GM12878 (cell line): Measurements from ENCODE around the gene NTM. TPM values are rescaled to one million over a fixed set of nuclear protein-coding genes. Genes with fewer than 3 reads are reported as not detected.

Experiments used
- ATAC-seq: fragments of 200-7000 bp; cut with Tn5 transposase; 3 replicates; pipeline ENCODE4 v1.9.1; 2020; ENCODE audit warnings: mild to moderate bottlenecking, moderate library complexity
- BruUV-seq: library from RNA; stranded (reverse); fragments of 400-500 nt; replicated peaks from 2 replicates; lab custom pipeline; 2021; lab: Mats Ljungman, UMichigan
- CTCF ChIA-PET: fragments of 300-600 bp; sonication (Branson Sonifier 250); formaldehyde crosslinking; extraction: SDS; loops from one replicate; lab custom pipeline; 2021; ENCODE audit warnings: inconsistent platforms; lab: Yijun Ruan, JAX
- POLR2A ChIA-PET: fragments of 350-600 bp; formaldehyde crosslinking; extraction: SDS; loops from one replicate; lab custom pipeline; 2021; ENCODE audit warnings: inconsistent platforms; lab: Charles Lee
- RAD21 ChIA-PET: fragments of 300-600 bp; sonication (Branson Sonifier 250); formaldehyde crosslinking; loops from one replicate; lab custom pipeline; 2023; ENCODE audit warnings: antibody characterized with exemption; ENCODE audit not compliant: unreplicated experiment; lab: Charles Lee
- SMC1A ChIA-PET: fragments of 300-600 bp; sonication (Branson Sonifier 250); formaldehyde crosslinking; loops from one replicate; lab custom pipeline; 2023; ENCODE audit not compliant: unreplicated experiment, uncharacterized antibody; lab: Charles Lee
- DNase-seq: peaks from one replicate; pipeline ENCODE4 v3.0.0-alpha.2; 2011; ENCODE audit warnings: low read depth, low spot score
- FAIRE-seq: peaks from 3 replicates; lab custom pipeline; 2011; peaks lifted over from hg19 to GRCh38; lab: Jason Lieb, UNC
- H2AFZ ChIP-seq: 2 replicates; pipeline ENCODE4 v1.6.0; 2011; ENCODE audit warnings: low read depth, low read length, control low read depth; ENCODE audit not compliant: control insufficient read depth
- H3K27ac ChIP-seq: 2 replicates; pipeline ENCODE4 v1.5.1; 2011; ENCODE audit warnings: control low read depth; ENCODE audit not compliant: control insufficient read depth, insufficient read depth
- H3K27me3 ChIP-seq, 2 experiments: replicated peaks in 1 of 2; 2 replicates each; pipeline versions ENCODE4 v1.6.0 to v1.6.1; 2011; ENCODE audit warnings: low read length in 1 of 2; ENCODE audit not compliant: control insufficient read depth in 2 of 2, insufficient read depth in 2 of 2
- H3K36me3 ChIP-seq, 2 experiments: 2 replicates each; pipeline ENCODE4 v1.5.1; 2011; ENCODE audit warnings: low read length in 1 of 2; ENCODE audit not compliant: control insufficient read depth in 2 of 2, insufficient read depth in 2 of 2
- H3K4me1 ChIP-seq: 2 replicates; pipeline ENCODE4 v1.6.1; 2011; ENCODE audit warnings: mild to moderate bottlenecking, low read length, moderate library complexity, mixed read lengths; ENCODE audit not compliant: control insufficient read depth, insufficient read depth
- H3K4me2 ChIP-seq: 2 replicates; pipeline ENCODE4 v1.6.0; 2011; ENCODE audit warnings: control low read depth; ENCODE audit not compliant: control insufficient read depth, insufficient read depth
- H3K4me3 ChIP-seq: fragments of 200-600 bp; sonication (generic); 2 replicates; pipeline ENCODE4 v1.5.1; 2016
- H3K79me2 ChIP-seq: 2 replicates; pipeline ENCODE4 v1.6.0; 2011; ENCODE audit warnings: low read length; ENCODE audit not compliant: control insufficient read depth, insufficient read depth
- H3K9ac ChIP-seq: 2 replicates; pipeline ENCODE4 v1.8.0; 2011; ENCODE audit warnings: low read length, control low read depth, mixed read lengths; ENCODE audit not compliant: control insufficient read depth, insufficient read depth
- H3K9me3 ChIP-seq: replicated peaks from 3 replicates; pipeline ENCODE4 v1.5.1; 2011; ENCODE audit warnings: mild to moderate bottlenecking, low read length; ENCODE audit not compliant: control insufficient read depth, insufficient read depth
- H4K20me1 ChIP-seq: 2 replicates; pipeline ENCODE4 v1.6.0; 2011; ENCODE audit not compliant: control insufficient read depth, insufficient read depth
- CHD1 ChIP-seq: IDR thresholded peaks from 2 replicates; pipeline ENCODE4 v1.6.1; 2012; ENCODE audit warnings: low read depth, low read length, improper control_type of control experiment
- HDAC6 ChIP-seq: fragments of 200-600 bp; sonication (generic); IDR thresholded peaks from one replicate; pipeline ENCODE4 v1.8.0; 2017; ENCODE audit warnings: antibody characterized with exemption; ENCODE audit not compliant: unreplicated experiment
- IKZF2 ChIP-seq, 2 experiments: fragments of 450-650 bp; IDR thresholded peaks; 2 replicates each; pipeline ENCODE4 v1.6.1; 2017; ENCODE audit warnings: mild to moderate bottlenecking in 2 of 2, moderate library complexity in 2 of 2
- NBN ChIP-seq: fragments of 450-650 bp; IDR thresholded peaks from 2 replicates; pipeline ENCODE4 v1.6.1; 2016
- NFIC ChIP-seq: IDR thresholded peaks from 2 replicates; pipeline ENCODE4 v1.6.1; 2012; ENCODE audit warnings: low read depth, mild to moderate bottlenecking, inconsistent platforms, low read length, moderate library complexity
- NFYA ChIP-seq: IDR thresholded peaks from 2 replicates; pipeline ENCODE4 v1.6.1; 2011; ENCODE audit warnings: low read depth, mild to moderate bottlenecking, low read length, improper control_type of control experiment, borderline replicate concordance
- PAX5 ChIP-seq: IDR thresholded peaks from 2 replicates; pipeline ENCODE4 v1.6.1; 2011; ENCODE audit warnings: low read depth, low read length, borderline replicate concordance
- SRF ChIP-seq, 2 experiments: IDR thresholded peaks; 2 replicates each; pipeline ENCODE4 v1.6.1; 2011; ENCODE audit warnings: low read depth in 2 of 2, low read length in 2 of 2, mild to moderate bottlenecking in 1 of 2, moderate library complexity in 1 of 2
- YY1 ChIP-seq: IDR thresholded peaks from 2 replicates; pipeline ENCODE4 v1.6.1; 2011; ENCODE audit warnings: low read depth, mild to moderate bottlenecking, low read length
- ZNF622 ChIP-seq: fragments of 450-650 bp; IDR thresholded peaks from 2 replicates; pipeline ENCODE4 v1.6.1; 2017; ENCODE audit warnings: mild to moderate bottlenecking, inconsistent platforms
- ZZZ3 ChIP-seq: IDR thresholded peaks from 2 replicates; pipeline ENCODE4 v1.6.1; 2011; ENCODE audit warnings: low read depth; ENCODE audit not compliant: control insufficient read depth, insufficient read length
- WGBS: methylation state at CpG from one replicate; pipeline ENCODE4 v1.1.6; 2016; ENCODE audit warnings: low lambda C conversion rate; ENCODE audit not compliant: insufficient replicate concordance, insufficient coverage; ENCODE audit errors: missing lambda C conversion rate; 5-methylcytosine and 5-hydroxymethylcytosine counted together
- in situ Hi-C: fragments of 300-500 bp; cut with MboI; formaldehyde crosslinking; loops from 9 replicates; pipeline ENCODE4 v1.14.3; 2018; ENCODE audit warnings: mixed read lengths
- intact Hi-C: fragments of 100-400 bp; cut with micrococcal nuclease; formaldehyde crosslinking; loops from one replicate; pipeline ENCODE4 v1.14.2; 2022; ENCODE audit not compliant: unreplicated experiment
- polyA plus RNA-seq, 11 experiments: library from polyadenylated mRNA; depleted of rRNA in 4 of 11; unstranded in 6 of 11; stranded (reverse) in 5 of 11; fragments of >200 nt; fragmentation: Nextera tagmentation in 4 of 11; fragmentation: Illumina TruSeq in 1 of 11; extraction: Ambion mirVana in 4 of 11; extraction: Trizol in 1 of 11; gene quantifications; 1 replicate in 1 of 11; 2 replicates in 10 of 11; pipeline versions ENCODE4 v1.2.1 to v1.2.3, GENCODE V29; 2011 to 2016; ENCODE audit warnings: inconsistent platforms in 2 of 11, missing spikeins in 2 of 11, low read depth in 1 of 11
- total RNA-seq, 4 experiments: library from RNA; depleted of rRNA in 3 of 4; stranded (reverse); fragments of >200 nt in 3 of 4; fragmentation: Illumina TruSeq in 1 of 4; extraction: Trizol in 1 of 4; gene quantifications; 2 replicates each; pipeline versions ENCODE4 v1.2.1 to v1.2.3, GENCODE V29; 2013 to 2021
- TF ChIP-seq, protein P1 (sequence below): fragments of 450-650 bp; IDR thresholded peaks from 2 replicates; pipeline ENCODE4 v1.6.1; 2018; ENCODE audit warnings: mild to moderate bottlenecking, low read depth, moderate library complexity; ENCODE audit not compliant: partially characterized antibody
- TF ChIP-seq, protein P2 (sequence below): fragments of 450-650 bp; IDR thresholded peaks from 2 replicates; pipeline ENCODE4 v1.6.1; 2016; ENCODE audit warnings: mild to moderate bottlenecking
- TF ChIP-seq, protein P3 (sequence below): IDR thresholded peaks from 2 replicates; pipeline ENCODE4 v1.6.1; 2012; ENCODE audit warnings: low read length, inconsistent platforms
- TF ChIP-seq, protein P4 (sequence below): IDR thresholded peaks from 2 replicates; pipeline ENCODE4 v1.6.1; 2012; ENCODE audit warnings: low read depth, low read length, improper control_type of control experiment

NTM gene
- total and polyA plus RNA-seq, 10 of the 15 experiments (the other 5 are each of a cell fraction or from before 2014, with no cell fraction given), result not detected

DNA sequence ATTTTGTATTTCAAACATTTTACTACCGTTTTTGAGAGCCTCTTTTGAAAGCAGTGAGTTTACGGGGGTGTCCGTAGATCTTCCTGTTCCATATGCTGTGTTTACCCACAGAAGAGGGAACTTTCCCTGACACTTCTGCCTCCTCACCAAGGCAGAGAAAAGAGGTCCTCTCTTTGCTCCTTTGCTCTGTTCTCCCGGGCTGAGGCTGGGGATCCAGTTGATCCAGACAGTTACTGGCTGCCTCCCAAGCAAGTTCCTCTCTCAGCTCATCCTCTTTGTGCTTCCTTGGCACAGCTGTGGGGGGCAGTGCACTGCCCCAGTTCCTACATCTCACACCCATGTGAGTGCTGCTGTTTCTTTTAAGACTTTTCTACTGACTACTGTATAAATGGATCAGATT lies 813.7 kb downstream of the NTM start:
- 42% methylated on average over 4 of the region's 4 CpGs for WGBS
- in situ Hi-C loops, result no loop called here
- no peaks in the 10 kb centered on the region for H3K4me1 ChIP-seq
- intact Hi-C loops, result no loop called here
- no peak overlapping the region for H3K9ac ChIP-seq
- H3K79me2 ChIP-seq, result no peaks in the 10 kb centered on the region
- no peaks in the 10 kb centered on the region for H4K20me1 ChIP-seq
- no TSS peak for BruUV-seq
- TF ChIP-seq CHD1, result no peak
- no peak for TF ChIP-seq IKZF2 (IDR thresholded peaks at IDR 0.05)
- no peak for TF ChIP-seq YY1
- no peak for TF ChIP-seq SRF (IDR thresholded peaks at IDR 0.05; ENCODE audit: low read depth in 2 of 2, low read length in 2 of 2)
- no peak for TF ChIP-seq NFIC
- no peak for TF ChIP-seq NBN
- TF ChIP-seq, protein P1, sequence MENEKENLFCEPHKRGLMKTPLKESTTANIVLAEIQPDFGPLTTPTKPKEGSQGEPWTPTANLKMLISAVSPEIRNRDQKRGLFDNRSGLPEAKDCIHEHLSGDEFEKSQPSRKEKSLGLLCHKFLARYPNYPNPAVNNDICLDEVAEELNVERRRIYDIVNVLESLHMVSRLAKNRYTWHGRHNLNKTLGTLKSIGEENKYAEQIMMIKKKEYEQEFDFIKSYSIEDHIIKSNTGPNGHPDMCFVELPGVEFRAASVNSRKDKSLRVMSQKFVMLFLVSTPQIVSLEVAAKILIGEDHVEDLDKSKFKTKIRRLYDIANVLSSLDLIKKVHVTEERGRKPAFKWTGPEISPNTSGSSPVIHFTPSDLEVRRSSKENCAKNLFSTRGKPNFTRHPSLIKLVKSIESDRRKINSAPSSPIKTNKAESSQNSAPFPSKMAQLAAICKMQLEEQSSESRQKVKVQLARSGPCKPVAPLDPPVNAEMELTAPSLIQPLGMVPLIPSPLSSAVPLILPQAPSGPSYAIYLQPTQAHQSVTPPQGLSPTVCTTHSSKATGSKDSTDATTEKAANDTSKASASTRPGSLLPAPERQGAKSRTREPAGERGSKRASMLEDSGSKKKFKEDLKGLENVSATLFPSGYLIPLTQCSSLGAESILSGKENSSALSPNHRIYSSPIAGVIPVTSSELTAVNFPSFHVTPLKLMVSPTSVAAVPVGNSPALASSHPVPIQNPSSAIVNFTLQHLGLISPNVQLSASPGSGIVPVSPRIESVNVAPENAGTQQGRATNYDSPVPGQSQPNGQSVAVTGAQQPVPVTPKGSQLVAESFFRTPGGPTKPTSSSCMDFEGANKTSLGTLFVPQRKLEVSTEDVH, result no peak
- TF ChIP-seq, protein P2, sequence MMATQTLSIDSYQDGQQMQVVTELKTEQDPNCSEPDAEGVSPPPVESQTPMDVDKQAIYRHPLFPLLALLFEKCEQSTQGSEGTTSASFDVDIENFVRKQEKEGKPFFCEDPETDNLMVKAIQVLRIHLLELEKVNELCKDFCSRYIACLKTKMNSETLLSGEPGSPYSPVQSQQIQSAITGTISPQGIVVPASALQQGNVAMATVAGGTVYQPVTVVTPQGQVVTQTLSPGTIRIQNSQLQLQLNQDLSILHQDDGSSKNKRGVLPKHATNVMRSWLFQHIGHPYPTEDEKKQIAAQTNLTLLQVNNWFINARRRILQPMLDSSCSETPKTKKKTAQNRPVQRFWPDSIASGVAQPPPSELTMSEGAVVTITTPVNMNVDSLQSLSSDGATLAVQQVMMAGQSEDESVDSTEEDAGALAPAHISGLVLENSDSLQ, result no peak
- no peak for TF ChIP-seq ZNF622
- TF ChIP-seq, protein P3, sequence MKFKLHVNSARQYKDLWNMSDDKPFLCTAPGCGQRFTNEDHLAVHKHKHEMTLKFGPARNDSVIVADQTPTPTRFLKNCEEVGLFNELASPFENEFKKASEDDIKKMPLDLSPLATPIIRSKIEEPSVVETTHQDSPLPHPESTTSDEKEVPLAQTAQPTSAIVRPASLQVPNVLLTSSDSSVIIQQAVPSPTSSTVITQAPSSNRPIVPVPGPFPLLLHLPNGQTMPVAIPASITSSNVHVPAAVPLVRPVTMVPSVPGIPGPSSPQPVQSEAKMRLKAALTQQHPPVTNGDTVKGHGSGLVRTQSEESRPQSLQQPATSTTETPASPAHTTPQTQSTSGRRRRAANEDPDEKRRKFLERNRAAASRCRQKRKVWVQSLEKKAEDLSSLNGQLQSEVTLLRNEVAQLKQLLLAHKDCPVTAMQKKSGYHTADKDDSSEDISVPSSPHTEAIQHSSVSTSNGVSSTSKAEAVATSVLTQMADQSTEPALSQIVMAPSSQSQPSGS, result no peak
- no peak for TF ChIP-seq PAX5
- TF ChIP-seq, protein P4, sequence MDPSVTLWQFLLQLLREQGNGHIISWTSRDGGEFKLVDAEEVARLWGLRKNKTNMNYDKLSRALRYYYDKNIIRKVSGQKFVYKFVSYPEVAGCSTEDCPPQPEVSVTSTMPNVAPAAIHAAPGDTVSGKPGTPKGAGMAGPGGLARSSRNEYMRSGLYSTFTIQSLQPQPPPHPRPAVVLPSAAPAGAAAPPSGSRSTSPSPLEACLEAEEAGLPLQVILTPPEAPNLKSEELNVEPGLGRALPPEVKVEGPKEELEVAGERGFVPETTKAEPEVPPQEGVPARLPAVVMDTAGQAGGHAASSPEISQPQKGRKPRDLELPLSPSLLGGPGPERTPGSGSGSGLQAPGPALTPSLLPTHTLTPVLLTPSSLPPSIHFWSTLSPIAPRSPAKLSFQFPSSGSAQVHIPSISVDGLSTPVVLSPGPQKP, result no peak
- TF ChIP-seq NFYA, result no peak
- no peak for TF ChIP-seq ZZZ3
- TF ChIP-seq HDAC6, result no peak
- peaks cover 0 to 1% of the 10 kb centered on the region in 2 experiments; a peak in 1 of 4 replicates for H3K27me3 ChIP-seq
- no peak for DNase-seq
- no peak overlapping the region for H3K4me2 ChIP-seq
- ChIA-PET POLR2A (no interaction called here), SMC1A (interaction anchor here (1.4 kb wide), 1 partner anchor 218 kb away, joined by 3 read pairs; no protein-coding TSS in a partner anchor), CTCF (no interaction called here), RAD21 (no interaction called here)
- no peak overlapping the region for H3K27ac ChIP-seq
- ATAC-seq, result no peak
- H2AFZ ChIP-seq, result no peak overlapping the region
- H3K36me3 ChIP-seq, result no peaks in the 10 kb centered on the region
- no peak for FAIRE-seq
- H3K9me3 ChIP-seq, result no peaks in the 10 kb centered on the region
- no peak overlapping the region for H3K4me3 ChIP-seq
